NCI-H446 treated with DMSO at 0.1 percent for 48 hours (cell line): ENCODE data around the gene ALOX5.
"Not testable (repeated sequence)": the region's sequence is repeated elsewhere in the genome, so short reads cannot be mapped to it uniquely, and the experiment has no call there.

ENCODE experiments used
- DNase-seq: peaks from one replicate; lab custom pipeline; 2025; lab: John Stamatoyannopoulos, UW

Gene ALOX5

GRCh38 chr10:45373576-45374349 is at the start of gene ALOX5:
TSS of gene ALOX5 (plus strand) at chr10:45374216. CDS start at chr10:45374280, 64 bp downstream.
- peak; percentile 1 for DNase-seq

- no peak for DNase-seq
These were observed 48.9 kb upstream of the ALOX5 start for GRCh38 chr10:45325116-45325515.

- DNase-seq, result not testable (repeated sequence)
These were observed 47.2 kb upstream of the ALOX5 start for GRCh38 chr10:45326864-45327263.

GRCh38 chr10:45331824-45332223 is 42.2 kb upstream of the ALOX5 start:
- not testable (repeated sequence) for DNase-seq

GRCh38 chr10:45339894-45340293 is 34.1 kb upstream of the ALOX5 start:
- no peak for DNase-seq

- DNase-seq, result not testable (repeated sequence)
These were observed 33.6 kb upstream of the ALOX5 start for GRCh38 chr10:45340420-45340819.

GRCh38 chr10:45346652-45347335 is 27.2 kb upstream of the ALOX5 start:
- not testable (repeated sequence) for DNase-seq

GRCh38 chr10:45347464-45347863 is 26.6 kb upstream of the ALOX5 start:
- DNase-seq, result not testable (repeated sequence)

- not testable (repeated sequence) for DNase-seq
These were observed 25.7 kb upstream of the ALOX5 start for GRCh38 chr10:45348196-45348765.

- DNase-seq, result no peak
These were observed 20.8 kb upstream of the ALOX5 start for GRCh38 chr10:45353186-45353585.

- DNase-seq, result no peak
These were observed 19.8 kb upstream of the ALOX5 start for GRCh38 chr10:45354261-45354660.

GRCh38 chr10:45355494-45355893 is 18.5 kb upstream of the ALOX5 start:
- no peak for DNase-seq

- DNase-seq, result not testable (repeated sequence)
These were observed 15.1 kb upstream of the ALOX5 start for GRCh38 chr10:45358961-45359360.

- DNase-seq, result not testable (repeated sequence)
These were observed 11.8 kb upstream of the ALOX5 start for GRCh38 chr10:45361983-45362799.

- DNase-seq, result not testable (repeated sequence)
These were observed 6.4 kb upstream of the ALOX5 start for GRCh38 chr10:45367643-45368042.

- no peak for DNase-seq
These were observed 5.8 kb upstream of the ALOX5 start for GRCh38 chr10:45368181-45368580.

- no peak for DNase-seq
These were observed 3.6 kb upstream of the ALOX5 start for GRCh38 chr10:45370202-45370955.

GRCh38 chr10:45371560-45371959 is 2.5 kb upstream of the ALOX5 start:
- no peak for DNase-seq

- DNase-seq, result no peak
These were observed 1.6 kb upstream of the ALOX5 start for GRCh38 chr10:45372251-45372951.

- DNase-seq, result no peak
These were observed 927 bp upstream of the ALOX5 start for GRCh38 chr10:45373003-45373575.
